RPMI8226 (cell line): Measurements from ENCODE around the gene BTF3L4.
"Not testable (repeated sequence)": the region's sequence is repeated elsewhere in the genome, so short reads cannot be mapped to it uniquely, and the experiment has no call there.

Source experiments
- DNase-seq: peaks from one replicate; pipeline ENCODE4 v3.0.0-alpha.2; 2015

Gene BTF3L4

DNA sequence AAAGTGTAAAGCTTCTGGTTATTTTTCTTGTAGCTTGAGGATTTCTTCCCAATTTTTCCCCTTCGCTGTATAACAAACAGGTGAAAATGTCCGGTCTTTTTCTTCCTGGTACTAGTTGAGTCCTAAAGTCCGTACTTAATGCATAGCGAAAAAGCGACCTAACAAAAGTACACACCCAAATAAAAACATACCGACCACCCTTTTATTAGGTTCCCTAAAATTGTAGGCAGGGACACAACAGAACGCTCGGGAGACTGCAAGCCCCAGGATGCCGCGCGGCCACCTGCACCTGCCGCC lies 281 bp upstream of the BTF3L4 start:
- DNase-seq = no peak

- DNase-seq = no peak
Observed at GRCh38 chr1:52056937-52057231, 789 bp downstream of the BTF3L4 start.

- DNase-seq = no peak
Observed at GRCh38 chr1:52057255-52057654, 1.2 kb downstream of the BTF3L4 start.

GRCh38 chr1:52057876-52058415 lies 1.9 kb downstream of the BTF3L4 start:
- DNase-seq = no peak

- no peak for DNase-seq
Observed at GRCh38 chr1:52059321-52059720, 3.2 kb downstream of the BTF3L4 start.

DNA sequence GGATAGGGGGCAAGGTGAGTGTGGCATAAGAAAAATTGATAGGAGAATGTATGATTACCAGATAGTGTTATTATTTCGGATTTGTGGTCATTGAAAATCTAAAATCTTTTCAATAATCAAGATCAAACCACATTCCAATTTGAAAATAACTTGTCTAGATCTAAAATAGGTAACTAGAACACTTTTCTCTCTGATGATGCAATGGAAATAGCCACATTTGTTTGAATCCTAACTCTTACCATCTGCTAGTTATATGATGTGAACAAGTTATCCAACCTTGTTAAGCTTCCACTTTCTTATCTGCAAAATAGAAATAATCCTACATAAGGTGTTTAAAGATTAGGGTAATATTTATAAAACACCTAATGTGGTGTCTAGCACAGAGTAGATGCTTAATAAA lies 3.8 kb downstream of the BTF3L4 start:
- no peak for DNase-seq

DNA sequence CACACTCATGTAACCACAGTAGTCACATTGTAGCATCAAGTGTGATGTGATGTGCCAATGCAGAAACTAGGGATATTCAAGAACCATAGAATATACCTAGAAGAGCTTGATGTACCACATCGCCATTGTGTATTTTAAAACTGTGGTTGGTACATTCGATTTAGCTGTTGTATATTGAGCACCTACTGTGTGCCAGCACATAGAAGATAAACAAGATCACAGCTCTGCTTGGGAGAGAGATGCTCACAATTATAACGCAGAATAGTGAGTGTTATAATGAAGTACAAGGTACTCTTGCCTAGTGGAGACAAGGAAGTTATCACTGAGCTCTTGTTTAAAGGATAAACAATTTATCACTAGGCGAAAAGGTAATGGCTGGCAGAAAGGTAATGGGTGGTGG lies 4.7 kb downstream of the BTF3L4 start:
- no peak for DNase-seq

GRCh38 chr1:52063192-52063591 lies 7.1 kb downstream of the BTF3L4 start:
- no peak for DNase-seq

- DNase-seq = no peak
Observed at GRCh38 chr1:52070704-52071103, 14.6 kb downstream of the BTF3L4 start.

GRCh38 chr1:52072291-52072690 lies 16.2 kb downstream of the BTF3L4 start:
- DNase-seq = no peak

GRCh38 chr1:52077277-52077676 lies 21.2 kb downstream of the BTF3L4 start:
- DNase-seq = not testable (repeated sequence)

GRCh38 chr1:52080014-52080415 lies 23.9 kb downstream of the BTF3L4 start:
- DNase-seq = no peak

DNA sequence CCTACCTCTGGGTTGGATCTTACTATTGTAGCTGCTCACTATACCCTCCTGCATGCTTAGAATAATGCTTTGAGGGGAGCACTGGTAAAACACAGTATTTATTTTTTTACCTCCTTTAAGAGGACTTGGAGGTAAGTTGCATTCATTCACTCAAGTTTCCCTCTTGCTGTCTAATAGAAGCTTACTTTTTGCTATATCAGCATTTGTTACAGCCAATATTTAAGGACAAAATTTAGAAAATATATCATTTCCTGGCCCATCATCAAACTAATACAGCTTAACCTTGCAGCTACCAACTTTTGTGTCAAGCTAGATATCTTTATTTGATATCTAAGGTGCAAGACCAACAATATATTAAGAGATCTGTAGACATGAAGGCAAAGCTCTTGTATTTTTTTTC lies 31.8 kb downstream of the BTF3L4 start:
- not testable (repeated sequence) for DNase-seq

GRCh38 chr1:52094300-52094699 lies 38.2 kb downstream of the BTF3L4 start:
- not testable (repeated sequence) for DNase-seq

DNA sequence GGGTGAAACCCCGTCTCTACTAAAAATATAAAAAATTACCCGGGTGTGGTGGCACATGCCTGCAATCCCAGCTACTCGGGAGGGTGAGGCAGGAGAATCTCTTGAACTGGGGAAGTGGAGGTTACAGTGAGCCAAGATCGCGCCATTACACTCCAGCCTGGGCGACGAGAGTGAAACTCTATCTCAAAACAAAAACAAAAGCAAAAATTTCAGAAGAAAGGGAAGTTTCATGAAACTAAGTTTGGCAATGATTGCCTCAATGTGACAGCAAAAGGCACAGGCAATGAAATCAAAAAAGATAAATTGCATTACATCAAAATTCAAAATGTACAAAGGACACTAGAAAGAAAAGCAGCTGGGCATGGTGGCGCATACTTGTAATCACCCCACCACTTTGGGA lies 40.1 kb downstream of the BTF3L4 start:
- DNase-seq = no peak

DNA sequence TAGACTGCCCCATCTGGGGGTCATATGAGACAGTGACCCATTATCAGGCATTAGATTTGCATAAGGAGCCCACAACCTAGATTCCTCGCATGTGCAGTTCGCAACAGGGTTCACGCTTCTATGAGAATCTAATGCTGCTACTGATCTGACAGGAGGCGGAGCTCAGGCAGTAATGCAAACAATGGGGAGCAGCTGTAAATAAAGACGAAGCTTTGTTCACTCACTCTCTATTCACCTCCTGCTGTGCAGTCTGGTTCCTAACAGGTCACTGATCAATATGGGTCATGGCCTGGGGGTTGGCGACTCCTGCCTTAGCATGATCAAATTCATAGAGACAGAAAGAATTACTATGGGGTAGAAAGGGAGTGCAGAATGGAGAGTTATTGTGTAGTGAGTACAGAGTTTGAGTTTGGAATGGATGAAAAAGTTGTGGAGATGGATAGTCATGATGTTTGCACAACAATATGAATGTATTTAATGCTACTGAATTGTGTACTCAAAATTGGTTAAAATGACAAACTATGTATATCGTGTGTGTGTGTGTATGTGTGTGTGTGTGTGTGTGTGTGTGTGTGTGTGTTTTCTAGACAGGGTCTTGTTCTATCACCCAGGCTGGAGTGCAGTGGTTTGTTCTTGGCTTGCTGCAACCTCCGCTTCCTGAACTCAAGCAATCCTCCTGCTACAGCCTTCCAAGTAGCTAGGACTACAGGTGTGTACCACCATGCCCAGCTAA lies 42.2 kb downstream of the BTF3L4 start:
- no peak for DNase-seq

DNA sequence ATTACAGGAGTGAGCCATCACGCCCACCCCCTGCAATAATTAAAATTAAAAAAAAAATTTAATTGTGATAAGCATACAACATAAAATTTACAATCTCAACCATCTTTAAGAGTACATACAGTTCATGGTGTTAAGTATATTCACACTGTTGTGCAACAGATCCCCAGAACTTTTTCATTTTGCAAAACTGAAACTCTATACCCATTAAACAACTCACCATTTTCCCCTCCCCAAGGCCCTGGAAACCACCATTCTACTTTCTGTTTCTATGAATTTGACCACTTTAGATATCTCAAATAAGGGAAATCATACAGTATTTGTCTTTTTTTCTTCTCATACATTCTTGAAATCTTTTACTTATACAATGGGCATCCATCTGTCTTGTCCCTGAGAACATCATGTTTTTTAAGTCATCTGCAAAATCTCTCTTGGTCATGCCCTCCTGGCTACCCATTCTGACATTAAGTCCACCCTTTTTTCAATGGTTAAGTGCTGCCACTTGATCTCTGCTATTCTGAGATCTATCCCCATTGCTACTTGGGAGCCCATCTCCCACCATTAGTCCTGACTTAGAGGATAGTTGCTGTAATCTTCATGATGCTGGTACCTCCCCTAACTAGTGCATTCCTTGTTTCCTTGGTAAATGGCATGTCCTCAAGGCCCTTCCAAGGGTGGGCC lies 46.4 kb downstream of the BTF3L4 start:
- no peak for DNase-seq

GRCh38 chr1:52111492-52111891 lies 55.4 kb downstream of the BTF3L4 start:
- DNase-seq = no peak

DNA sequence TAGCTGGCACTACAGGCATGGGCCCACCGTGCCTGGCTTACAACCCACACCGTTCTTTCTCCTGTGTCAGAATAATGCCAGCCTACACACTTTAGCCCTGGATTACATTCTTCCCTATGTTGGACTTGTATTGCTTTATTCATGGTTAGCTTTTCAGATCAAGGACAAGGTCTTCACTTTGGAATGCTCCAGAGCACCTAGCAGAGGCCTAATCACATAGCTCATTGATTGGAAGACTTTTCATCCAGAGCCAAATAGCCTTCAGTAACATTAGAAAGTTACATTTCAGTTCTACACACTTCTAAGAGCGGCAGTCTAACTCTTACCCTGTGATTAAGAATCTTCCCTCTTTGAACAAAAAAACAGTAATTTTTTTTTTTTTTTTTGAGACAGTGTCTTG lies 56.4 kb downstream of the BTF3L4 start:
- no peak for DNase-seq

DNA sequence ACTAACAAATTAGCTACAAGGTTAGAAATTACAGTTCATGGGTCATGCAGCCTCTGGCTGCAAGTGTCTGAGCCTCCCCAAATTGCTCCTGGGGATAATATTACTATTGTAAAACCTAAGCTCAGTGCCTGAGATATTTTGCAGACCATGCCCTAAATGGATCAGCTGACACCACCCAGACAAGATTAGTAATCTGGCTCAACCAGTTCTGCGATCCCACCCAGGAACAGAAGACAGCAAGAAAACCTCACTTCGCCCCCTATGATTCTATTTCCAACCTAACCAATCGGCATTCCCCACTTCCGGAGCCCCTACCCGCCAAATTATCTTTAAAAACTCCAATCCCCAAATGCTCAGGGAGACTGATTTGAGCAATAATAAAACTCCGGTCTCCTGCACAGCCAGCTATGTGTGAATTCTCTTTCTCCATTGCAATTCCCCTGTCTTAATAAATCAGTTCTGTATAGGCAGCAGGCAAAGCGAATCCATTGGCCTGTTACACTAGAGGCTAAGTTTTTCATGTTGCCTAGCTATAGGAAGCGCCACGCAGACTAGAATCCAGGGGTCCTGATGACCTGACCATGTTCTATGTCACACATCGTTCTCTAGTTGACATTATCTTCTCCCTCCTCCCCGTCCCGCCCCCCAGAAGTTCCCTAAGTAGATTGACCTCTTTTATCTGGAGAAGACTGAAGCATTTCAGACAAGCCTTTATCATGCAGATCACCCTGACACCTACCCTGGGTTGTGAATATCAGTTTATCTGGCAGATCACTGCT lies 63.4 kb downstream of the BTF3L4 start:
- no peak for DNase-seq

DNA sequence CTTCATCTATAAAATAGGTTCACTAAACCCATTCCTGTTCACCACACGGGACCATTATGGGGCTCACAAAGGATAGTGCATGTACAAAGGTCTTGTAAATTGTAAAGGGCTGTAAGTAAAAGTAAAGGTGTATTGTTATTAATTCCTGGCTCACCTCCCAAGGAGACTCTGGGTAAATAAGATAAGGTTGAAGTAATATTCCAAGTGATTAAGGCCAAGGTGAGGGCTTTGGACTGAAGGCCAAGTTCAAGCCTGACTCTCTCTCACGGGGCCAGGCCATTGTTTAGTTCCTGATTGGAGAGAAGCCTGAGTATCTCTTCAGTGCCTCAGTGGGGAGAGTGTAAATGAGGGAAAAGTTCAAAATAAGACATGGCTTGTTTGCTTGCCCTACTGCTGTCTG lies 66.3 kb downstream of the BTF3L4 start:
- DNase-seq = no peak

DNA sequence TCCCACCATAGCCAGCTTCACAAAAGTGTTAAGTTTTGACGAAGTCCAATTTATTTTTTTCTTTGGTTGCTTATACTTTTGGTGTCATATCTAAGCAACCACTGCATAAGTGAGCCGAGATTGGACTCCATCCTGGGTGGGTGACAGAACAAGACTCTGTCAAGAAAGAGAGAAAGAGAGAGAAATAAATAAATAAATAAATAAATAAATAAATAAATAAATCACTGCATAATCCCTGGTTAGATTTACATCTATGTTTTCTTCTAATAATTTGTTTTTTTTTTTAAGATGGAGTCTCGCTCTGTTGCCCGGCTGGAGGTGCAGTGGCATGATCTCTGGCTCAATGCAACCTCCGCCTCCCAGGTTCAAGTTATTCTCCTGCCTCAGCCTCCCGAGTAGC lies 67.5 kb downstream of the BTF3L4 start:
- no peak for DNase-seq

DNA sequence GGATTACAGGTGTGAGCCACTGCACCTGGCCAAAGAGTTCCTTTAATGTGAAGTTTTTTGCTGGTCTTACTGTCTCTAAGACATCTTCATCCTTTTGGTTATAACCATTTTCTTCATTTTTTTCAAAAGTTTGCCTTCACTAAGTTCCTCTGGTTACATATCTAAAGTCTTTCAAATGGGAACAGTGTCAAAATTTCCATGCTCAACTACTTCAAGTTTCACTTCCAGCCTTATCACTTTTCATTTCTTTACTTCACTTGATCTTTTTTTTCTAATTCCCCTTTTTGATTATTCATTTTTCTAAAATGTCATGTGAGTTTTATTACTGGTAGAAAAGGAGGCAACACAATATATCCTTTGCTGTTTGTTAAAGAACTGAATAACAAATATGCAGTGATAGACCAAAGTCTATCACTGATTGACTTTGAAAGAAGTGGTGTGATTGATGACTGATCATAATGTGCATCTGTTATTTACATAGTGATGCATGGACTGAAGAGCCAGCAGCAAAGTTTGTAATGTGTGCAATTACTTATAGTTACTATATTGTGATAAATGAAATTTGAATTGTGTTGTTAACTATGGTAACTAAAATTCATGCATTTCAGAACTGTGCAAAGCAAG lies 69.8 kb downstream of the BTF3L4 start:
- DNase-seq = no peak
